GM23338 (cell line): ENCODE measurements around the gene CFAP57. TPM values are rescaled to one million over a fixed set of nuclear protein-coding genes. Genes with fewer than 3 reads are reported as not detected.

ENCODE experiments used
- ATAC-seq: fragments of 200-7000 bp; cut with Tn5 transposase; 3 replicates; pipeline ENCODE4 v1.9.1; 2020
- DNase-seq: peaks from one replicate; pipeline ENCODE4 v3.0.0-alpha.2; 2015; ENCODE audit warnings: low spot score
- H2AFZ ChIP-seq: fragments of 200-600 bp; sonication (generic); 2 replicates; pipeline ENCODE4 v1.8.0; 2016; ENCODE audit warnings: antibody characterized with exemption, mild to moderate bottlenecking, moderate library complexity
- H3F3A ChIP-seq: fragments of 200-600 bp; sonication (generic); replicated peaks from 2 replicates; pipeline ENCODE4 v1.8.0; 2017; ENCODE audit warnings: antibody characterized with exemption, mixed run types, low read depth
- H3K27ac ChIP-seq: fragments of 200-600 bp; sonication (generic); 2 replicates; pipeline ENCODE4 v1.6.1; 2016; ENCODE audit warnings: low read depth
- H3K27me3 ChIP-seq: fragments of 200-600 bp; sonication (generic); 2 replicates; pipeline ENCODE4 v1.8.0; 2016; ENCODE audit warnings: mild to moderate bottlenecking, mixed run types, moderate library complexity; ENCODE audit not compliant: insufficient read depth
- H3K36me3 ChIP-seq: fragments of 200-600 bp; sonication (generic); 2 replicates; pipeline ENCODE4 v1.8.0; 2016; ENCODE audit warnings: mild to moderate bottlenecking; ENCODE audit not compliant: insufficient read depth
- H3K4me1 ChIP-seq: fragments of 200-600 bp; sonication (generic); 2 replicates; pipeline ENCODE4 v1.8.0; 2016; ENCODE audit warnings: mild to moderate bottlenecking, moderate library complexity; ENCODE audit not compliant: insufficient read depth
- H3K4me2 ChIP-seq: fragments of 200-600 bp; sonication (generic); 2 replicates; pipeline ENCODE4 v1.7.1; 2017; ENCODE audit warnings: mixed run types
- H3K4me3 ChIP-seq: fragments of 200-600 bp; sonication (generic); 2 replicates; pipeline ENCODE4 v1.6.1; 2016; ENCODE audit warnings: mixed run types
- H3K79me2 ChIP-seq: fragments of 200-600 bp; sonication (generic); replicated peaks from 2 replicates; pipeline ENCODE4 v1.8.0; 2017; ENCODE audit warnings: mild to moderate bottlenecking; ENCODE audit not compliant: insufficient read depth
- H3K9me2 ChIP-seq: fragments of 200-600 bp; sonication (generic); 2 replicates; pipeline ENCODE4 v1.8.0; 2017; ENCODE audit not compliant: insufficient read depth
- H4K20me1 ChIP-seq: fragments of 200-600 bp; sonication (generic); replicated peaks from 2 replicates; pipeline ENCODE4 v1.8.0; 2017; ENCODE audit warnings: mild to moderate bottlenecking; ENCODE audit not compliant: insufficient read depth
- H3K27ac Mint-ChIP-seq: 2 replicates; pipeline ENCODE4 v1.8.0; 2020; ENCODE audit warnings: inconsistent platforms, mild to moderate bottlenecking, moderate library complexity, mixed read lengths
- H3K27me3 Mint-ChIP-seq: 3 replicates; pipeline ENCODE4 v1.8.0; 2022; ENCODE audit warnings: low read depth, mild to moderate bottlenecking, moderate library complexity, mixed read lengths, inconsistent platforms; ENCODE audit not compliant: insufficient read depth, poor library complexity
- H3K36me3 Mint-ChIP-seq: 3 replicates; pipeline ENCODE4 v1.8.0; 2021; ENCODE audit warnings: low read depth, mild to moderate bottlenecking, inconsistent platforms, moderate library complexity, mixed read lengths
- H3K4me1 Mint-ChIP-seq: 3 replicates; pipeline ENCODE4 v1.8.0; 2020; ENCODE audit warnings: mild to moderate bottlenecking, inconsistent platforms, mixed read lengths
- H3K4me3 Mint-ChIP-seq: 3 replicates; pipeline ENCODE4 v1.8.0; 2021; ENCODE audit warnings: moderate library complexity, mild to moderate bottlenecking, inconsistent platforms, mixed read lengths
- H3K9me3 Mint-ChIP-seq: 3 replicates; pipeline ENCODE4 v1.8.0; 2020; ENCODE audit warnings: moderate library complexity, mild to moderate bottlenecking, inconsistent platforms, mixed read lengths
- CREB1 ChIP-seq: fragments of 250-450 bp; sonication (Bioruptor Pico); IDR thresholded peaks from 2 replicates; pipeline ENCODE4 v1.5.0; 2020; ENCODE audit warnings: low read depth, mild to moderate bottlenecking, moderate library complexity
- CTCF ChIP-seq, 2 experiments: fragments of 200-600 bp in 1 of 2; sonication (generic) in 1 of 2; conservative IDR thresholded peaks; 2 replicates each; pipeline versions ENCODE4 v1.5.1 to v1.6.1; 2016 to 2017; ENCODE audit warnings: antibody characterized with exemption in 2 of 2, low read depth in 2 of 2, mild to moderate bottlenecking in 2 of 2, moderate library complexity in 1 of 2
- ETS1 ChIP-seq: IDR thresholded peaks from 2 replicates; pipeline ENCODE4 v1.6.1; 2016; ENCODE audit warnings: antibody characterized with exemption
- EZH2 ChIP-seq: fragments of 200-600 bp; sonication (generic); IDR thresholded peaks from one replicate; pipeline ENCODE4 v1.8.0; 2017; ENCODE audit warnings: antibody characterized with exemption, mild to moderate bottlenecking, low read depth; ENCODE audit not compliant: unreplicated experiment
- EZH2phosphoT487 ChIP-seq: fragments of 200-600 bp; sonication (generic); IDR thresholded peaks from one replicate; pipeline ENCODE4 v1.8.1; 2018; ENCODE audit warnings: antibody characterized with exemption; ENCODE audit not compliant: unreplicated experiment
- NANOG ChIP-seq: IDR thresholded peaks from 2 replicates; pipeline ENCODE4 v1.6.1; 2016; ENCODE audit warnings: antibody characterized with exemption, borderline replicate concordance
- POLR2AphosphoS5 ChIP-seq: IDR thresholded peaks from 2 replicates; pipeline ENCODE4 v1.6.1; 2016; ENCODE audit warnings: antibody characterized with exemption, low read depth
- REST ChIP-seq: IDR thresholded peaks from one replicate; pipeline ENCODE4 v1.6.1; 2018; ENCODE audit warnings: antibody characterized with exemption; ENCODE audit not compliant: unreplicated experiment
- ZNF114 ChIP-seq: fragments of 250-450 bp; sonication (Bioruptor Pico); IDR thresholded peaks from 2 replicates; pipeline ENCODE4 v1.5.0; 2020; ENCODE audit warnings: mild to moderate bottlenecking, moderate library complexity
- ZNF331 ChIP-seq: fragments of 250-450 bp; sonication (Bioruptor Pico); IDR thresholded peaks from 2 replicates; pipeline ENCODE4 v1.5.0; 2020; ENCODE audit warnings: low read depth, mild to moderate bottlenecking, moderate library complexity
- polyA plus RNA-seq: library from polyadenylated mRNA; unstranded; fragments of >200 nt; fragmentation: Nextera tagmentation; extraction: Ambion mirVana; gene quantifications from 2 replicates; pipeline ENCODE4 v1.2.1, GENCODE V29; 2016
- total RNA-seq: library from RNA; depleted of rRNA; stranded (reverse); fragments of >200 nt; shearing (Covaris generic); gene quantifications from 2 replicates; pipeline ENCODE4 v1.2.3, GENCODE V29; 2014

The CFAP57 gene
- total and polyA plus RNA-seq, 2 experiments from 2014 or later = 0.37 to 0.38 TPM

- Histone ChIP-seq H3K79me2 (no peaks in the 10 kb centered on the region), H2AFZ (no peak overlapping the region), H3K36me3 (no peaks in the 10 kb centered on the region; the same call in 1 of the 2 replicates), H3K9me2 (peaks cover 4% of the 10 kb centered on the region; the same call in 1 of the 2 replicates), H3K27me3 (no peaks in the 10 kb centered on the region), H3K27ac (no peak overlapping the region), H3F3A (no peaks in the 10 kb centered on the region), H3K4me1 (no peaks in the 10 kb centered on the region), H3K4me3 (no peak overlapping the region), H3K4me2 (no peak overlapping the region), H4K20me1 (no peaks in the 10 kb centered on the region)
- ATAC-seq (no peak), DNase-seq (no peak)
- Mint-ChIP-seq H3K36me3 (peaks cover 25% of the 10 kb centered on the region), H3K27me3 (peaks cover 2% of the 10 kb centered on the region), H3K27ac (no peak overlapping the region), H3K4me1 (no peaks in the 10 kb centered on the region), H3K4me3 (no peak overlapping the region), H3K9me3 (peaks cover 64% of the 10 kb centered on the region)
- no peak for TF ChIP-seq NANOG
- no peak for TF ChIP-seq EZH2
- no peak for TF ChIP-seq CREB1 (CRISPR knock-in tag)
- no peak for TF ChIP-seq EZH2phosphoT487
- no peak for TF ChIP-seq ZNF114 (CRISPR knock-in tag)
- no peak for TF ChIP-seq ZNF331 (CRISPR knock-in tag)
- no peak for TF ChIP-seq POLR2AphosphoS5
Measured at GRCh38 chr1:43252225-43252624, 80.1 kb downstream of the CFAP57 start.

- no peaks in the 10 kb centered on the region; the same call in 1 of the 2 replicates for H3K36me3 ChIP-seq
- no peak overlapping the region for H3K4me3 ChIP-seq
- DNase-seq = no peak
- H3K4me1 ChIP-seq = no peaks in the 10 kb centered on the region
- Mint-ChIP-seq H3K4me1 (no peaks in the 10 kb centered on the region), H3K9me3 (peaks cover 64% of the 10 kb centered on the region), H3K27ac (no peak overlapping the region), H3K36me3 (peaks cover 25% of the 10 kb centered on the region), H3K27me3 (no peaks in the 10 kb centered on the region), H3K4me3 (no peak overlapping the region)
- no peaks in the 10 kb centered on the region for H4K20me1 ChIP-seq
- no peak overlapping the region for H2AFZ ChIP-seq
- no peaks in the 10 kb centered on the region for H3K27me3 ChIP-seq
- no peak for ATAC-seq
- no peaks in the 10 kb centered on the region for H3K79me2 ChIP-seq
- H3F3A ChIP-seq = no peaks in the 10 kb centered on the region
- H3K4me2 ChIP-seq = no peak overlapping the region
- peaks cover 4% of the 10 kb centered on the region; the same call in 1 of the 2 replicates for H3K9me2 ChIP-seq
- H3K27ac ChIP-seq = no peak overlapping the region
- TF ChIP-seq REST = no peak
- no peak for TF ChIP-seq ZNF114 (CRISPR knock-in tag)
- no peak for TF ChIP-seq ETS1
- TF ChIP-seq EZH2 = no peak
- TF ChIP-seq CTCF (conservative IDR thresholded peaks at IDR 0.05; ENCODE audit: low read depth in 2 of 2) = no peak
Measured at GRCh38 chr1:43253173-43253572, 81.0 kb downstream of the CFAP57 start.
